Endothelial cell of umbilical vein (primary cell): Measurements from ENCODE around the gene BAAT. TPM values are rescaled to one million over a fixed set of nuclear protein-coding genes. Genes with fewer than 3 reads are reported as not detected.

ENCODE experiments used
- BruUV-seq: library from RNA; stranded (reverse); fragments of 400-500 nt; replicated peaks from 2 replicates; lab custom pipeline; 2021; lab: Mats Ljungman, UMichigan
- CTCF ChIA-PET: fragments of 300-600, 350-600 bp; sonication (Branson Sonifier 250); formaldehyde crosslinking; loops from one replicate; lab custom pipeline; 2021; ENCODE audit warnings: antibody characterized with exemption, inconsistent platforms; lab: Charles Lee
- POLR2A ChIA-PET: fragments of 300-600, 350-600 bp; sonication (Branson Sonifier 250); formaldehyde crosslinking; loops from one replicate; lab custom pipeline; 2021; ENCODE audit warnings: antibody characterized with exemption, inconsistent platforms; lab: Charles Lee
- DNase-seq: peaks from one replicate; pipeline ENCODE4 v3.0.0-alpha.2; 2011; ENCODE audit warnings: low read depth, low spot score
- FAIRE-seq: peaks from 2 replicates; lab custom pipeline; 2011; peaks lifted over from hg19 to GRCh38; lab: Jason Lieb, UNC
- H2AFZ ChIP-seq: 2 replicates; pipeline ENCODE4 v1.6.0; 2012; ENCODE audit warnings: low read depth, low read length, control low read depth, inconsistent platforms
- H3K27ac ChIP-seq: 2 replicates; pipeline ENCODE4 v1.5.1; 2011; ENCODE audit warnings: low read depth, mild to moderate bottlenecking, control low read depth, low read length, moderate library complexity; ENCODE audit not compliant: insufficient read depth
- H3K27me3 ChIP-seq, 2 experiments: 2 replicates each; pipeline versions ENCODE4 v1.6.0 to v1.6.1; 2011; ENCODE audit warnings: low read length in 2 of 2, mixed read lengths in 1 of 2; ENCODE audit not compliant: control insufficient read depth in 2 of 2, insufficient read depth in 2 of 2
- H3K36me3 ChIP-seq, 2 experiments: 2 replicates in 1 of 2; 3 replicates in 1 of 2; pipeline ENCODE4 v1.5.1; 2011; ENCODE audit warnings: low read length in 2 of 2, mild to moderate bottlenecking in 1 of 2, moderate library complexity in 1 of 2; ENCODE audit not compliant: control insufficient read depth in 2 of 2, insufficient read depth in 2 of 2; ENCODE audit errors: extremely low read depth in 1 of 2
- H3K4me1 ChIP-seq: 3 replicates; pipeline ENCODE4 v1.5.1; 2011; ENCODE audit warnings: mild to moderate bottlenecking, low read length; ENCODE audit not compliant: control insufficient read depth, insufficient read depth; ENCODE audit errors: extremely low read depth
- H3K4me2 ChIP-seq: 2 replicates; pipeline ENCODE4 v1.6.1; 2011; ENCODE audit warnings: low read length, control low read depth, mixed read lengths; ENCODE audit not compliant: insufficient read depth
- H3K4me3 ChIP-seq, 3 experiments: fragments of 200-600 bp in 1 of 3; sonication (generic), shearing (Covaris generic) in 1 of 3; replicated peaks in 1 of 3; 2 replicates each; pipeline ENCODE4 v1.5.1; 2011 to 2016; ENCODE audit warnings: control low read depth in 3 of 3, low read length in 3 of 3, mild to moderate bottlenecking in 2 of 3, inconsistent platforms in 1 of 3, low read depth in 1 of 3, moderate library complexity in 1 of 3; ENCODE audit not compliant: insufficient read depth in 1 of 3
- H3K79me2 ChIP-seq: 2 replicates; pipeline ENCODE4 v1.6.0; 2012; ENCODE audit warnings: low read length, inconsistent platforms; ENCODE audit not compliant: control insufficient read depth, insufficient read depth
- H3K9ac ChIP-seq: replicated peaks from 2 replicates; pipeline ENCODE3; 2011; ENCODE audit warnings: low read length, control low read depth; ENCODE audit not compliant: insufficient read depth; ENCODE audit errors: extremely low read depth
- H3K9me1 ChIP-seq: replicated peaks from 3 replicates; pipeline ENCODE4 v1.6.0; 2011; ENCODE audit warnings: mild to moderate bottlenecking, low read length; ENCODE audit not compliant: control insufficient read depth, insufficient read depth; ENCODE audit errors: extremely low read depth
- H3K9me3 ChIP-seq: replicated peaks from 2 replicates; pipeline ENCODE4 v1.5.1; 2012; ENCODE audit warnings: low read length, inconsistent platforms; ENCODE audit not compliant: control insufficient read depth, insufficient read depth
- H4K20me1 ChIP-seq: replicated peaks from 2 replicates; pipeline ENCODE3; 2011; ENCODE audit warnings: mild to moderate bottlenecking, low read length; ENCODE audit not compliant: control insufficient read depth, insufficient read depth; ENCODE audit errors: extremely low read depth
- EZH2 ChIP-seq: IDR thresholded peaks from 2 replicates; pipeline ENCODE4 v1.6.1; 2012; ENCODE audit warnings: borderline replicate concordance, low read depth, mild to moderate bottlenecking, moderate library complexity, low read length, inconsistent platforms; ENCODE audit not compliant: severe bottlenecking
- FOS ChIP-seq: IDR thresholded peaks from 2 replicates; pipeline ENCODE4 v1.6.1; 2011; ENCODE audit warnings: mild to moderate bottlenecking, low read length, moderate library complexity, borderline replicate concordance; ENCODE audit not compliant: insufficient read depth
- GATA2 ChIP-seq: IDR thresholded peaks from 2 replicates; pipeline ENCODE4 v1.7.0; 2011; ENCODE audit warnings: low read depth, mild to moderate bottlenecking, moderate library complexity, mixed read lengths, low read length; ENCODE audit not compliant: insufficient read length, insufficient read depth
- JUN ChIP-seq: IDR thresholded peaks from 2 replicates; pipeline ENCODE4 v1.6.1; 2011; ENCODE audit warnings: borderline replicate concordance, low read depth; ENCODE audit not compliant: insufficient read length, insufficient read depth
- MYC ChIP-seq: IDR thresholded peaks from one replicate; pipeline ENCODE4 v1.6.1; 2011; ENCODE audit warnings: mild to moderate bottlenecking, low read depth, low read length
- POLR2A ChIP-seq: IDR thresholded peaks from 2 replicates; pipeline ENCODE4 v1.6.1; 2012; ENCODE audit warnings: low read depth, mild to moderate bottlenecking, control low read depth, low read length
- POLR2AphosphoS5 ChIP-seq: IDR thresholded peaks from 2 replicates; pipeline ENCODE4 v1.6.1; 2012; ENCODE audit warnings: low read depth, mild to moderate bottlenecking, control low read depth, low read length, moderate library complexity; ENCODE audit not compliant: insufficient read depth
- dilution Hi-C: fragments of 300-500 bp; cut with MboI; formaldehyde crosslinking; loops from one replicate; pipeline ENCODE4 v1.15.0; 2019; ENCODE audit warnings: low sequenced_read_pairs; ENCODE audit not compliant: extremely low pct_ligation_motif_present
- intact Hi-C: fragments of 100-400 bp; cut with micrococcal nuclease; formaldehyde crosslinking; loops from one replicate; pipeline ENCODE4 v1.10.0; 2022
- polyA plus RNA-seq, 4 experiments: library from polyadenylated mRNA; depleted of rRNA in 3 of 4; stranded (reverse) in 3 of 4; unstranded in 1 of 4; fragments of >200 nt; gene quantifications; 2 replicates each; pipeline versions ENCODE4 v1.2.1 to v1.2.3, GENCODE V29; 2011 to 2012; ENCODE audit warnings: missing spikeins in 1 of 4
- total RNA-seq: library from RNA; stranded (reverse); gene quantifications from 2 replicates; pipeline ENCODE4 v1.2.3, GENCODE V29; 2021
- TF ChIP-seq, protein P1 (sequence below), 2 donors: IDR thresholded peaks; 1 replicate in 1 of 2; 2 replicates in 1 of 2; pipeline ENCODE4 v1.5.1; 2011; ENCODE audit warnings: low read length in 2 of 2, mild to moderate bottlenecking in 2 of 2, moderate library complexity in 2 of 2, control low read depth in 1 of 2, inconsistent platforms in 1 of 2, low read depth in 1 of 2; ENCODE audit not compliant: insufficient read depth in 1 of 2; ENCODE audit errors: extremely low read depth in 1 of 2
- TF ChIP-seq, protein P2 (sequence below): IDR thresholded peaks from 2 replicates; pipeline ENCODE4 v1.6.1; 2011; ENCODE audit not compliant: insufficient read depth, insufficient read length

The BAAT gene
- total and polyA plus RNA-seq, 2 donors (not counting 3 experiments of a cell fraction or from before 2014, with no cell fraction given): 0.01 TPM; not detected in 1

DNA sequence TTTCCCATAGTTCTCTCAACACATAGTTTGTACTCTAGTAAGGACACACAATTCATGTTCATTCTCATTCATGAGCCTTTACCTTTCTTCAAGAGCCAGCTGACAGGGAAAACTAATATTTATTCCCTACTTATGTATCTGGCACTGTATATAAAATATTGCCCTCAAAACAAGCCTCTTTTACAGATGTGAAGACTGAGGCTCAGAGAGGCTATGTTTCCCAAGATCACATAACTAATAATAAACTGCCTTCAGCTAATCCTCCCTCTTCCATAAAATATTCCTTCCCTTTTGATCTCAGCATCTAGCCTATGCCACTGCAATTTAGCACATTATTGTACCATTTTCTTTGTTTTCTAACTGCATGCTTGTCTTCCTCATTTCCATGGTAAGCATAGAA lies 32.6 kb upstream of the BAAT start:
- H3K9me1 ChIP-seq: no peaks in the 10 kb centered on the region
- no TSS peak for BruUV-seq
- intact Hi-C loops: no loop called here
- TF ChIP-seq, protein P1, sequence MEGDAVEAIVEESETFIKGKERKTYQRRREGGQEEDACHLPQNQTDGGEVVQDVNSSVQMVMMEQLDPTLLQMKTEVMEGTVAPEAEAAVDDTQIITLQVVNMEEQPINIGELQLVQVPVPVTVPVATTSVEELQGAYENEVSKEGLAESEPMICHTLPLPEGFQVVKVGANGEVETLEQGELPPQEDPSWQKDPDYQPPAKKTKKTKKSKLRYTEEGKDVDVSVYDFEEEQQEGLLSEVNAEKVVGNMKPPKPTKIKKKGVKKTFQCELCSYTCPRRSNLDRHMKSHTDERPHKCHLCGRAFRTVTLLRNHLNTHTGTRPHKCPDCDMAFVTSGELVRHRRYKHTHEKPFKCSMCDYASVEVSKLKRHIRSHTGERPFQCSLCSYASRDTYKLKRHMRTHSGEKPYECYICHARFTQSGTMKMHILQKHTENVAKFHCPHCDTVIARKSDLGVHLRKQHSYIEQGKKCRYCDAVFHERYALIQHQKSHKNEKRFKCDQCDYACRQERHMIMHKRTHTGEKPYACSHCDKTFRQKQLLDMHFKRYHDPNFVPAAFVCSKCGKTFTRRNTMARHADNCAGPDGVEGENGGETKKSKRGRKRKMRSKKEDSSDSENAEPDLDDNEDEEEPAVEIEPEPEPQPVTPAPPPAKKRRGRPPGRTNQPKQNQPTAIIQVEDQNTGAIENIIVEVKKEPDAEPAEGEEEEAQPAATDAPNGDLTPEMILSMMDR (IDR thresholded peaks at IDR 0.05; ENCODE audit: extremely low read depth in 1 of 2, insufficient read depth in 1 of 2, low read depth in 1 of 2, low read length in 2 of 2): no peak
- TF ChIP-seq POLR2A: no peak
- TF ChIP-seq, protein P2, sequence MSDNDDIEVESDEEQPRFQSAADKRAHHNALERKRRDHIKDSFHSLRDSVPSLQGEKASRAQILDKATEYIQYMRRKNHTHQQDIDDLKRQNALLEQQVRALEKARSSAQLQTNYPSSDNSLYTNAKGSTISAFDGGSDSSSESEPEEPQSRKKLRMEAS: no peak
- H2AFZ ChIP-seq: no peak overlapping the region
- H3K4me1 ChIP-seq: no peaks in the 10 kb centered on the region
- H4K20me1 ChIP-seq: no peaks in the 10 kb centered on the region
- no peak overlapping the region for H3K9ac ChIP-seq
- H3K36me3 ChIP-seq: no peaks in the 10 kb centered on the region
- H3K79me2 ChIP-seq: no peaks in the 10 kb centered on the region
- dilution Hi-C loops: no loop called here
- H3K4me2 ChIP-seq: no peak overlapping the region
- no peak overlapping the region for H3K27ac ChIP-seq
- H3K9me3 ChIP-seq: no peaks in the 10 kb centered on the region
- H3K4me3 ChIP-seq: no peak overlapping the region
- no peaks in the 10 kb centered on the region for H3K27me3 ChIP-seq
- DNase-seq (no peak), FAIRE-seq (no peak)
- CTCF ChIA-PET: no interaction called here
- POLR2A ChIA-PET: no interaction called here

DNA sequence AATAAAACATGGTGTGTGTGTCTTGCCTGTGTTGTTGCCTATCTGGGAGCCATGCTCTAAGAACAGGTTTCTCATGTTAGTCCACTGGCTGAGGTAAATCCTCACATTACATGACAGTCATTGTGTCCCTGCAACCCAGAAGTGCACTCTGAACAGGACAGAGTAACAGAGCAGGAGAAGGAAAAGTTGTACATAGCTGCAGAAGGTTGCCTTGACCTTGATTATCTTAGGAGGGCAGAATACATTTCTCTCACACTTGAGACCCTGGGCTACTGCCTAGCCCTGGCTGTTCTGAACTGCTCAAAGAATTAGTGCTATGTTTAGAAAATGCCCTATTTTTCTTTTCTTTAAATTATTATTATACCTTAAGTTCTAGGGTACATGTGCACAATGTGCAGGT lies 30.8 kb upstream of the BAAT start:
- Histone ChIP-seq H3K4me3 (no peak overlapping the region), H3K4me1 (no peaks in the 10 kb centered on the region), H3K79me2 (no peaks in the 10 kb centered on the region), H3K9ac (no peak overlapping the region), H3K27ac (no peak overlapping the region), H4K20me1 (no peaks in the 10 kb centered on the region), H3K9me3 (peaks cover 4% of the 10 kb centered on the region), H3K4me2 (no peak overlapping the region), H3K9me1 (no peaks in the 10 kb centered on the region), H3K27me3 (no peaks in the 10 kb centered on the region), H2AFZ (no peak overlapping the region), H3K36me3 (no peaks in the 10 kb centered on the region)
- dilution Hi-C loops (no loop called here), intact Hi-C loops (no loop called here)
- FAIRE-seq (no peak), DNase-seq (no peak)
- TF ChIP-seq, protein P2: no peak
- no peak for TF ChIP-seq MYC
- TF ChIP-seq, protein P1 (IDR thresholded peaks at IDR 0.05; ENCODE audit: extremely low read depth in 1 of 2, insufficient read depth in 1 of 2, low read depth in 1 of 2, low read length in 2 of 2): no peak
- no peak for TF ChIP-seq JUN
- TF ChIP-seq FOS: no peak
- TF ChIP-seq POLR2AphosphoS5: no peak
- no peak for TF ChIP-seq GATA2
- no peak for TF ChIP-seq EZH2
- BruUV-seq: no TSS peak
- POLR2A ChIA-PET: no interaction called here
- CTCF ChIA-PET: no interaction called here
